GM10248 (cell line): ENCODE data around the gene MARCOL.

Experiments used
- CTCF ChIA-PET: fragments of 300-600 bp; sonication (Branson Sonifier 250); formaldehyde crosslinking; extraction: SDS; loops from one replicate; lab custom pipeline; 2021; ENCODE audit warnings: antibody characterized with exemption; lab: Yijun Ruan, JAX
- POLR2A ChIA-PET: fragments of 350-650 bp; sonication (Branson Sonifier 250); formaldehyde crosslinking; extraction: SDS; loops from one replicate; lab custom pipeline; 2020; ENCODE audit warnings: antibody characterized with exemption; lab: Yijun Ruan, JAX
- DNase-seq: peaks from one replicate; pipeline ENCODE4 v3.0.0; 2012; ENCODE audit errors: extremely low spot score
- CTCF ChIP-seq: IDR thresholded peaks from 2 replicates; pipeline ENCODE4 v1.5.1; 2012; ENCODE audit warnings: mild to moderate bottlenecking, low read depth; ENCODE audit errors: extremely low read depth, missing control alignments, control extremely low read depth

The MARCOL gene

GRCh38 chr5:148238418-148238794 lies at the start of gene MARCOL:
Gene MARCOL (plus strand): TSS chr5:148238525. CDS start chr5:148238598, 73 bp downstream.
- CTCF ChIA-PET, result interaction anchor here (1.3 kb wide), 1 partner anchor 29 kb away, joined by 3 read pairs; no protein-coding TSS in a partner anchor
- no peak for DNase-seq
- TF ChIP-seq CTCF, result no peak
- POLR2A ChIA-PET, result no interaction called here

GRCh38 chr5:148191010-148191409 lies 47.3 kb upstream of the MARCOL start:
- no peak for DNase-seq
- no peak for TF ChIP-seq CTCF
- ChIA-PET CTCF (no interaction called here), POLR2A (no interaction called here)

GRCh38 chr5:148193202-148193601 lies 45.1 kb upstream of the MARCOL start:
- DNase-seq, result no peak
- POLR2A ChIA-PET, result no interaction called here
- TF ChIP-seq CTCF, result no peak
- CTCF ChIA-PET, result interaction anchor here (1.1 kb wide), 1 partner anchor 21 kb away, joined by 3 read pairs; no protein-coding TSS in a partner anchor

- DNase-seq, result no peak
- POLR2A ChIA-PET, result no interaction called here
- TF ChIP-seq CTCF, result no peak
- CTCF ChIA-PET, result no interaction called here
Measured at GRCh38 chr5:148201151-148201550, 37.2 kb upstream of the MARCOL start.

- ChIA-PET POLR2A (no interaction called here), CTCF (interaction anchor here (1.1 kb wide), 1 partner anchor 26 kb away, joined by 3 read pairs; no protein-coding TSS in a partner anchor)
- TF ChIP-seq CTCF, result no peak
- DNase-seq, result no peak
Measured at GRCh38 chr5:148202531-148203203, 35.7 kb upstream of the MARCOL start, which contains the start of gene SPINK6. Gene SPINK6 (plus strand): TSS chr5:148203042. CDS start chr5:148203097, 55 bp downstream.

GRCh38 chr5:148205044-148205806 lies 33.1 kb upstream of the MARCOL start:
- ChIA-PET POLR2A (no interaction called here), CTCF (no interaction called here)
- DNase-seq, result no peak
- no peak for TF ChIP-seq CTCF
